GM10248 (cell line): Measurements from ENCODE around the gene GMPR.

Experiments used
- CTCF ChIA-PET: fragments of 300-600 bp; sonication (Branson Sonifier 250); formaldehyde crosslinking; extraction: SDS; loops from one replicate; lab custom pipeline; 2021; ENCODE audit warnings: antibody characterized with exemption; lab: Yijun Ruan, JAX
- POLR2A ChIA-PET: fragments of 350-650 bp; sonication (Branson Sonifier 250); formaldehyde crosslinking; extraction: SDS; loops from one replicate; lab custom pipeline; 2020; ENCODE audit warnings: antibody characterized with exemption; lab: Yijun Ruan, JAX
- DNase-seq: peaks from one replicate; pipeline ENCODE4 v3.0.0; 2012; ENCODE audit errors: extremely low spot score
- TF ChIP-seq, protein P1 (sequence below): IDR thresholded peaks from 2 replicates; pipeline ENCODE4 v1.5.1; 2012; ENCODE audit warnings: mild to moderate bottlenecking, low read depth; ENCODE audit errors: extremely low read depth, missing control alignments, control extremely low read depth

GMPR gene

DNA sequence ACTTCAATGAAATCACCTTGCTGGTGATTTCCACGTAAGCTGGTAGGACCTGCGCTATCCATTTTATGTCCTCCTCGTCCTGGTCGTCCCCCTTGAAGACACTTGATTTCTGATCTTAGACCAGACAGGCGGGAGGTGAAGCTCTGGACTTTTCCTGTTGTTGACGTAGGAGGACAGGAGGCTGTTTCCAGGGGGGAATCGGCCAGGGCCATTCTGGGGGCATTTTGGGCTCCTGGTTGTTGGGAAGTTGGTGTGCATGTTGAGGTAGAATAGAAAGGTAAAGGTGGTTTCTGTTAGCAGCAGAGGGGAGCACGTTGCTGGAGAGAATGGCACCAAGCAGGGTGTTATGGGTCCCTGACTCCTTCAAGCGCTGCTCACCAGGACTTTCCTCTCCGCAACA, 56.0 kb downstream of the GMPR start:
- TF ChIP-seq, protein P1, sequence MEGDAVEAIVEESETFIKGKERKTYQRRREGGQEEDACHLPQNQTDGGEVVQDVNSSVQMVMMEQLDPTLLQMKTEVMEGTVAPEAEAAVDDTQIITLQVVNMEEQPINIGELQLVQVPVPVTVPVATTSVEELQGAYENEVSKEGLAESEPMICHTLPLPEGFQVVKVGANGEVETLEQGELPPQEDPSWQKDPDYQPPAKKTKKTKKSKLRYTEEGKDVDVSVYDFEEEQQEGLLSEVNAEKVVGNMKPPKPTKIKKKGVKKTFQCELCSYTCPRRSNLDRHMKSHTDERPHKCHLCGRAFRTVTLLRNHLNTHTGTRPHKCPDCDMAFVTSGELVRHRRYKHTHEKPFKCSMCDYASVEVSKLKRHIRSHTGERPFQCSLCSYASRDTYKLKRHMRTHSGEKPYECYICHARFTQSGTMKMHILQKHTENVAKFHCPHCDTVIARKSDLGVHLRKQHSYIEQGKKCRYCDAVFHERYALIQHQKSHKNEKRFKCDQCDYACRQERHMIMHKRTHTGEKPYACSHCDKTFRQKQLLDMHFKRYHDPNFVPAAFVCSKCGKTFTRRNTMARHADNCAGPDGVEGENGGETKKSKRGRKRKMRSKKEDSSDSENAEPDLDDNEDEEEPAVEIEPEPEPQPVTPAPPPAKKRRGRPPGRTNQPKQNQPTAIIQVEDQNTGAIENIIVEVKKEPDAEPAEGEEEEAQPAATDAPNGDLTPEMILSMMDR: no peak
- POLR2A ChIA-PET: no interaction called here
- CTCF ChIA-PET: interaction anchor here (0.6 to 9.2 kb wide), 2 partner anchors 9 to 38 kb away, joined by 3 to 70 read pairs; no protein-coding TSS in a partner anchor
- DNase-seq: no peak

DNA sequence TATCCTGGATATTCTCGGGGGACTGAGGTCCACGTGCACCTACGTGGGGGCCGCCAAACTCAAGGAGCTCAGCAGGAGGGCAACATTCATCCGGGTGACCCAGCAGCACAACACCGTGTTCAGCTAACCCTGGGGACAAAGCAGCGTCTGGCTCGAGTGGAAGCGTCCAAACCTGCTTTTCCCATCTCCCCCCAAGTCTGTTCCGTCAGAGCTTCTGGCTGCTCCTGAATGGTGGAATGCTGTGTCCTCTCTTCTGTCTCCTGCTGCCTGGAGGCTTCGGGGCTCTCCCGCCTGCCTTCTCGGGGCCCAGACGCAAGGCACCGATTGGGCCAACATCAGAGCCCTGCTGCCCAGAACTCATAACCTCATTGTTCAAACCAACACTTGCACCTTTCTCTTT, 56.7 kb downstream of the GMPR start:
- TF ChIP-seq, protein P1: no peak
- CTCF ChIA-PET: interaction anchor here (1.0 to 9.2 kb wide), 2 partner anchors 9 to 115 kb away, joined by 3 to 70 read pairs; no protein-coding TSS in a partner anchor
- POLR2A ChIA-PET: no interaction called here
- DNase-seq: no peak

DNA sequence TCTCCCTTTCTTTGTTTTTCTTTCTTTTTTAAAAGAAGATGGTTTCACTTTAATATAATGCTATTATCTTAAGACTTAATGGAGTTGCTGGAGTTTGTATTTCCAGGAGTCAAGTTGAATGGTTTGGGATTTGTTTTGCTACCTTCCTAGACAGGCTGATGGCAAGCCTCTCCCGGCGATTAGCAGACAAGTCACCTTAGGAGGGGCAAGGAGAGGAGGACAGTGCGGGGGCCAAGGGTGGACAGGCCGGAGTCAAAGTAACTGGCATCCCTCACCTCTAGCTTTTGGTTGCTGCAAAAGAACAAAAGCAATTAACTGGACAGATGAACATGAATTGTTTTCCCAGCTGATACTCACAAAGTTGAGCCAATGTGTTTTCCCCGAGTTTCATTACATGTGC, 57.1 kb downstream of the GMPR start:
- ChIA-PET POLR2A (no interaction called here), CTCF (interaction anchor here (1.0 to 9.2 kb wide), 3 partner anchors 10 to 114 kb away, joined by 3 to 70 read pairs (median 4); no protein-coding TSS in a partner anchor)
- TF ChIP-seq, protein P1: no peak

DNA sequence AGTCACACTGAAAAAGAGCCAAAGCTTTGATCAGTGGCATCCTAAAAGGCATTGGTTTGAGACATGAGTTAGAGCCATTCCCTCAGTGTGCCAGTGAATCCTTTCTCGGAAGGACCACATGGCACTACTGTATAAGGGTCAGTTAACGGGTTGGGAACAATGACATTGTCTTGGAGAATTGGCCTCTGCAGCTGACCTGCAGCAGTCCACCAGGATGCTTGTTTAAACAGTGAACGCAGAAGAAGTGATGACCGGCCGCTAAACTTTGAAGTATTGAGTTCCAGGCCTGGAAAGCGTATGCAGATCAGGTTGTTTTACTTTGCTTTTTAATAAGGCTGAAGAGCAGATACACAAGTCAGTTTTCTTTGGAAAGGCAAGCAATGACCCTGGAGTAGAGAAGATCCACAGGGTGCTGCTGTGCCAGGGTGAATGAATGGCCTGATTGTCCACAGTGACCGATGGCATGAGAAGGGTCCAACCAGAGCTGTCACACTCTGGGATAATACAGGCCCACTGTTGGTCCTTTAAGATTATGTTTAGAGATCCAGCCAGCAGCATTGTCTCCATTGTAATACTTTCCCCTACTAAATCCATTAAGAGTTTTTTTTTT, 57.8 kb downstream of the GMPR start:
- CTCF ChIA-PET: interaction anchor here (1.5 to 9.2 kb wide), 2 partner anchors 10 to 21 kb away, joined by 4 to 70 read pairs; no protein-coding TSS in a partner anchor
- no peak for DNase-seq
- POLR2A ChIA-PET: no interaction called here
- TF ChIP-seq, protein P1: no peak

More for the DNA sequence above, 57.1 kb downstream of the GMPR start:
- no peak for DNase-seq

DNA sequence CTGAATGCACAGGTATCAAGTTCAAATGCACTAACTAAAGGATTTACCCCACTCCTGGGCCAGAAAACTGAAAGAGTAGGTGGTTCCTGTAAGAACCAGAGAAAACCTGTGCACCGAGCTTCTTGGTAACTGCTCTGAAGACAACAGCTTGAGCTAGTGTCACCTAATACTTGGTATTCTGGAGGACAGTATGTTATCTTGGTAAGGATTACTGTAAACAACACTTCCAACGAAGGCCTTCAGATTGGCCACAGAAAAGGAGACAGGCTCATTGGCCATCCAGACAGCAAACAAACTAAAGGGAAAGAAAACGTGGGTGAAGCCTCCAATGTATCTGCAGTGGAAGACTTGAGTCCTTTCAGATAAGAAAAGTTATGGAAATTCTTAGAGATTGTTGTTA, 61.5 kb downstream of the GMPR start:
- ChIA-PET CTCF (interaction anchor here (0.6 to 9.2 kb wide), 6 partner anchors 8 to 32 kb away, joined by 3 to 70 read pairs (median 4); no protein-coding TSS in a partner anchor), POLR2A (no interaction called here)
- TF ChIP-seq, protein P1: no peak
- DNase-seq: no peak

DNA sequence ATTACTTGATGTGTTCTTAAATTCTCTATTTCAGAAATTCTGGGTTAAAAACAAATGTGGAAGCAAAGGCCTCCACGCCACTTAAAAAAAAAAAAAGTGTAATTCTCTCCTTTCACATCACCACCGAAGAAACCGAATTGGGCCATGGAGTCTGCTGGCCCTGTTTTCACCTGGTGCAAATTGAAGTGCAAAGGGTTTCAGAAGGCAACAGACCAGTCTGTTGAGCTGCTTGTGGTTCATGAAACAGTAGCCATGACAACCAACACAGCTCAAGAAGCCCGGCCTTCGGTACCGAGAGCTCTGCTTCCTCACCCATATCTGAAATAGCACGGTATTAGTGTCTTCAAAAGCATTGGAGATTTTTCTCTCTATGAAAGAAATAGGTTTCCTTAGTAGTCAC, 63.1 kb downstream of the GMPR start:
- CTCF ChIA-PET: interaction anchor here (1.3 to 9.2 kb wide), 3 partner anchors 12 to 16 kb away, joined by 3 to 70 read pairs (median 6); no protein-coding TSS in a partner anchor
- peak; percentile 64 for DNase-seq
- TF ChIP-seq, protein P1: no peak
- POLR2A ChIA-PET: no interaction called here
